Nephron (organoid): ENCODE results near the gene JMJD4.

Experiments
- H3K27ac Mint-ChIP-seq, 3 experiments: 2 replicates each; pipeline ENCODE4 v1.8.0; 2020; ENCODE audit warnings: mixed read lengths in 3 of 3, mild to moderate bottlenecking in 2 of 3, moderate library complexity in 1 of 3
- H3K27me3 Mint-ChIP-seq: 2 replicates; pipeline ENCODE4 v1.8.0; 2021; ENCODE audit warnings: low read depth, mild to moderate bottlenecking, moderate library complexity, mixed read lengths
- H3K36me3 Mint-ChIP-seq: 2 replicates; pipeline ENCODE4 v1.8.0; 2020; ENCODE audit warnings: low read depth, mixed read lengths
- H3K4me1 Mint-ChIP-seq: 2 replicates; pipeline ENCODE4 v1.8.0; 2020; ENCODE audit warnings: mixed read lengths
- H3K4me3 Mint-ChIP-seq, 3 experiments: 2 replicates each; pipeline ENCODE4 v1.8.0; 2020; ENCODE audit warnings: mild to moderate bottlenecking in 3 of 3, mixed read lengths in 3 of 3, moderate library complexity in 2 of 3
- H3K9me3 Mint-ChIP-seq: 2 replicates; pipeline ENCODE4 v1.8.0; 2020; ENCODE audit warnings: mixed read lengths
- CTCF ChIP-seq, 3 experiments: fragments of 200-600 bp; sonication (generic); IDR thresholded peaks; one replicate each; pipeline ENCODE4 v1.5.0; 2021; ENCODE audit warnings: antibody characterized with exemption in 3 of 3; ENCODE audit not compliant: unreplicated experiment in 3 of 3

JMJD4 gene

GRCh38 chr1:227779021-227779441, 43.9 kb upstream of the JMJD4 start:
- H3K27me3 Mint-ChIP-seq: no peaks in the 10 kb centered on the region
- TF ChIP-seq CTCF (IDR thresholded peaks at IDR 0.05; ENCODE audit: unreplicated experiment in 3 of 3): no peak

GRCh38 chr1:227778401-227778947, 43.4 kb upstream of the JMJD4 start:
- no peak overlapping the region for H3K4me3 Mint-ChIP-seq
- peaks cover 32% of the 10 kb centered on the region for H3K4me1 Mint-ChIP-seq
- TF ChIP-seq CTCF (IDR thresholded peaks at IDR 0.05; ENCODE audit: unreplicated experiment in 3 of 3): no peak
- no peak overlapping the region for H3K27ac Mint-ChIP-seq
- H3K9me3 Mint-ChIP-seq: no peaks in the 10 kb centered on the region
- H3K27me3 Mint-ChIP-seq: no peaks in the 10 kb centered on the region
- peaks cover 15% of the 10 kb centered on the region for H3K36me3 Mint-ChIP-seq

More at GRCh38 chr1:227779021-227779441, 43.9 kb upstream of the JMJD4 start:
- no peak overlapping the region for H3K4me3 Mint-ChIP-seq
- peaks cover 16% of the 10 kb centered on the region for H3K36me3 Mint-ChIP-seq
- H3K9me3 Mint-ChIP-seq: no peaks in the 10 kb centered on the region
- H3K4me1 Mint-ChIP-seq: peaks cover 29% of the 10 kb centered on the region
- no peak overlapping the region for H3K27ac Mint-ChIP-seq

- H3K9me3 Mint-ChIP-seq: no peaks in the 10 kb centered on the region
- peaks cover 33% of the 10 kb centered on the region for H3K4me1 Mint-ChIP-seq
- peaks cover 11% of the 10 kb centered on the region for H3K36me3 Mint-ChIP-seq
- H3K4me3 Mint-ChIP-seq: no peak overlapping the region
- no peak for TF ChIP-seq CTCF (IDR thresholded peaks at IDR 0.05; ENCODE audit: unreplicated experiment in 3 of 3)
- H3K27me3 Mint-ChIP-seq: no peaks in the 10 kb centered on the region
- H3K27ac Mint-ChIP-seq: no peak overlapping the region
Observed at GRCh38 chr1:227777646-227778045, 42.5 kb upstream of the JMJD4 start.

GRCh38 chr1:227777156-227777555, 42.1 kb upstream of the JMJD4 start:
- H3K4me1 Mint-ChIP-seq: peaks cover 38% of the 10 kb centered on the region
- peak overlapping the region in 2 of 3 experiments; percentile 59 to 92 for H3K27ac Mint-ChIP-seq
- no peak overlapping the region for H3K4me3 Mint-ChIP-seq
- no peak for TF ChIP-seq CTCF (IDR thresholded peaks at IDR 0.05; ENCODE audit: unreplicated experiment in 3 of 3)
- no peaks in the 10 kb centered on the region for H3K27me3 Mint-ChIP-seq
- peaks cover 11% of the 10 kb centered on the region for H3K36me3 Mint-ChIP-seq
- no peaks in the 10 kb centered on the region for H3K9me3 Mint-ChIP-seq

- TF ChIP-seq CTCF (IDR thresholded peaks at IDR 0.05; ENCODE audit: unreplicated experiment in 3 of 3): no peak
- no peaks in the 10 kb centered on the region for H3K27me3 Mint-ChIP-seq
- peaks cover 9% of the 10 kb centered on the region for H3K36me3 Mint-ChIP-seq
- no peaks in the 10 kb centered on the region for H3K9me3 Mint-ChIP-seq
- peaks cover 38% of the 10 kb centered on the region for H3K4me1 Mint-ChIP-seq
- peak overlapping the region; percentile 66 to 92 (median 81) for H3K27ac Mint-ChIP-seq
- H3K4me3 Mint-ChIP-seq: peak overlapping the region in 1 of 3 experiments; percentile 56
Observed at GRCh38 chr1:227776331-227776771, 41.2 kb upstream of the JMJD4 start.

- H3K9me3 Mint-ChIP-seq: no peaks in the 10 kb centered on the region
- peak overlapping the region; percentile 66 to 92 (median 81) for H3K27ac Mint-ChIP-seq
- TF ChIP-seq CTCF (IDR thresholded peaks at IDR 0.05; ENCODE audit: unreplicated experiment in 3 of 3): no peak
- peaks cover 9% of the 10 kb centered on the region for H3K36me3 Mint-ChIP-seq
- peaks cover 38% of the 10 kb centered on the region for H3K4me1 Mint-ChIP-seq
- no peak overlapping the region for H3K4me3 Mint-ChIP-seq
- H3K27me3 Mint-ChIP-seq: no peaks in the 10 kb centered on the region
Observed at GRCh38 chr1:227775841-227776240, 40.7 kb upstream of the JMJD4 start.
